Peyer's patch (tissue), 4 donors: ENCODE measurements around the gene PKDCC. TPM values are rescaled to one million over a fixed set of nuclear protein-coding genes. Genes with fewer than 3 reads are reported as not detected.

ENCODE experiments used
- DNase-seq, 3 donors: peaks; one replicate each; pipeline ENCODE4 v3.0.0-alpha.2; 2017 to 2019
- H3K27ac ChIP-seq, 4 donors: fragments of 200-600 bp; sonication (generic); one replicate each; pipeline ENCODE4 v1.5.1; 2016 to 2019
- H3K27me3 ChIP-seq, 2 donors: fragments of 200-600 bp; sonication (generic); one replicate each; pipeline ENCODE4 v1.5.1; 2019
- H3K36me3 ChIP-seq, 3 donors: fragments of 200-600 bp; sonication (generic); one replicate each; pipeline ENCODE4 v1.5.1; 2016 to 2019
- H3K4me1 ChIP-seq, 4 donors: fragments of 200-600 bp; sonication (generic); one replicate each; pipeline ENCODE4 v1.5.1; 2016 to 2019
- H3K4me3 ChIP-seq, 4 donors: fragments of 200-600 bp; sonication (generic); 1 replicate in 3 of 4; 2 replicates in 1 of 4; pipeline ENCODE4 v1.5.1; 2016 to 2019; ENCODE audit warnings: mild to moderate bottlenecking in 1 of 4
- H3K9me3 ChIP-seq, 4 donors: fragments of 200-600 bp; sonication (generic); one replicate each; pipeline ENCODE4 v1.5.1; 2016 to 2019; ENCODE audit warnings: mild to moderate bottlenecking in 1 of 4
- POLR2A ChIP-seq, 2 donors: fragments of 450-650 bp; IDR thresholded peaks; one replicate each; pipeline ENCODE4 v1.5.1; 2017; ENCODE audit warnings: antibody characterized with exemption in 2 of 2, mild to moderate bottlenecking in 2 of 2, moderate library complexity in 2 of 2
- total RNA-seq, 4 donors: library from RNA; depleted of rRNA; stranded (reverse); fragments of >200 nt; gene quantifications; one replicate each; pipeline ENCODE4 v1.1.0, GENCODE V29; 2016
- TF ChIP-seq, protein P1 (sequence below), 6 experiments: fragments of 450-650 bp in 4 of 6; fragments of 200-600 bp in 2 of 6; sonication (generic) in 1 of 6; IDR thresholded peaks; one replicate each; pipeline ENCODE4 v1.5.1; 2017 to 2019; ENCODE audit warnings: antibody characterized with exemption in 6 of 6, mild to moderate bottlenecking in 3 of 6, moderate library complexity in 1 of 6

The PKDCC gene
- total RNA-seq, 4 donors from 2014 or later = 113 to 210 (median 157) TPM

DNA sequence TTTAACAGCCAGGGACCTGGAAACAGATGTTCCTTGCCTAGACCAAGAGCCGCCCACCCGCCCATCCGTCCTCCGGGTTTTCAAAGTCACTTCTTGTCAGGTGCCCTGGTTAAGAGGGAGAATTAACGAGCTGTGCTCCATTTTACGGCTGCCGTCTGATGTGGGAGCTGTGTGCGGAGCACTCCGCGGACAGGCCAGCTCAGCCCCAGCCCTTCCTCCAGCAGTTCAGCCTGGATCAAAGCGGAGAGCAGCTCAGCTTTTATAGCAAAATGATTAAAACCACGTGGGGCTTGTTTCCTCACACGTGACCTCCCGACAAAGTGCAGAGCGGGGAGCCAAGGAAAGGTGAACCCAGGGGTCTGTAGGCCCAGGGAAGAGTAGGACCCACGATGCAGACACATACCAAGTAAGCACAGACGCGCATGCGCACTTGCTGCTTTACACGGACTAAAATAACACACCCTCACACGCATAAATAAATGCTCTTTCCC is 46.1 kb upstream of the PKDCC start:
- Histone ChIP-seq H3K4me1 (no peaks in the 10 kb centered on the region), H3K27me3 (no peaks in the 10 kb centered on the region), H3K9me3 (peaks cover 0 to 9% (median 0%) of the 10 kb centered on the region in 4 donors), H3K27ac (no peak overlapping the region), H3K4me3 (no peak overlapping the region), H3K36me3 (no peaks in the 10 kb centered on the region)
- TF ChIP-seq POLR2A (IDR thresholded peaks at IDR 0.05) = no peak
- TF ChIP-seq, protein P1, sequence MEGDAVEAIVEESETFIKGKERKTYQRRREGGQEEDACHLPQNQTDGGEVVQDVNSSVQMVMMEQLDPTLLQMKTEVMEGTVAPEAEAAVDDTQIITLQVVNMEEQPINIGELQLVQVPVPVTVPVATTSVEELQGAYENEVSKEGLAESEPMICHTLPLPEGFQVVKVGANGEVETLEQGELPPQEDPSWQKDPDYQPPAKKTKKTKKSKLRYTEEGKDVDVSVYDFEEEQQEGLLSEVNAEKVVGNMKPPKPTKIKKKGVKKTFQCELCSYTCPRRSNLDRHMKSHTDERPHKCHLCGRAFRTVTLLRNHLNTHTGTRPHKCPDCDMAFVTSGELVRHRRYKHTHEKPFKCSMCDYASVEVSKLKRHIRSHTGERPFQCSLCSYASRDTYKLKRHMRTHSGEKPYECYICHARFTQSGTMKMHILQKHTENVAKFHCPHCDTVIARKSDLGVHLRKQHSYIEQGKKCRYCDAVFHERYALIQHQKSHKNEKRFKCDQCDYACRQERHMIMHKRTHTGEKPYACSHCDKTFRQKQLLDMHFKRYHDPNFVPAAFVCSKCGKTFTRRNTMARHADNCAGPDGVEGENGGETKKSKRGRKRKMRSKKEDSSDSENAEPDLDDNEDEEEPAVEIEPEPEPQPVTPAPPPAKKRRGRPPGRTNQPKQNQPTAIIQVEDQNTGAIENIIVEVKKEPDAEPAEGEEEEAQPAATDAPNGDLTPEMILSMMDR (IDR thresholded peaks at IDR 0.05) = no peak
- no peak for DNase-seq

DNA sequence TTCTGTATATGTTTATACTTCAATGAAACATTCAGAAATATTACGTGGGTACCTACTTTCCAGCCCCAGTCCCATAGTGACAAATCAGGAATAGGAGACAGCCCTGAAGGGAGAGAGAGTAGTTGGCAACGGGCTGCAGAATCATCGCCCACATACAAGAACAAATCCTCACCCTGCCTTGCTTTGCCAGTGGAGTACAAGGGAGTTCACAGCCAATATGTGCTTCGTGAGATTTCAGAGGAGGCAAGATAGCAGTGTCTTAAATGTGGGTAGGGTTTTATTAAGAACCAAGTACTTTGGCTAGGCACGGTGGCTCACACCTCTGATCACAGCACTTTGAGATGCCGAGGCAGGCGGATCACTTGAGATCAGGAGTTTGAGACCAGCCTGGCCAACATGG is 40.3 kb upstream of the PKDCC start:
- Histone ChIP-seq H3K36me3 (no peaks in the 10 kb centered on the region), H3K27ac (no peak overlapping the region), H3K27me3 (no peaks in the 10 kb centered on the region), H3K4me1 (peaks cover 0 to 5% (median 0%) of the 10 kb centered on the region in 4 donors), H3K4me3 (no peak overlapping the region), H3K9me3 (peaks cover 0 to 9% (median 0%) of the 10 kb centered on the region in 4 donors)
- no peak for DNase-seq
- TF ChIP-seq, protein P1 (IDR thresholded peaks at IDR 0.05) = no peak
- TF ChIP-seq POLR2A (IDR thresholded peaks at IDR 0.05) = no peak

DNA sequence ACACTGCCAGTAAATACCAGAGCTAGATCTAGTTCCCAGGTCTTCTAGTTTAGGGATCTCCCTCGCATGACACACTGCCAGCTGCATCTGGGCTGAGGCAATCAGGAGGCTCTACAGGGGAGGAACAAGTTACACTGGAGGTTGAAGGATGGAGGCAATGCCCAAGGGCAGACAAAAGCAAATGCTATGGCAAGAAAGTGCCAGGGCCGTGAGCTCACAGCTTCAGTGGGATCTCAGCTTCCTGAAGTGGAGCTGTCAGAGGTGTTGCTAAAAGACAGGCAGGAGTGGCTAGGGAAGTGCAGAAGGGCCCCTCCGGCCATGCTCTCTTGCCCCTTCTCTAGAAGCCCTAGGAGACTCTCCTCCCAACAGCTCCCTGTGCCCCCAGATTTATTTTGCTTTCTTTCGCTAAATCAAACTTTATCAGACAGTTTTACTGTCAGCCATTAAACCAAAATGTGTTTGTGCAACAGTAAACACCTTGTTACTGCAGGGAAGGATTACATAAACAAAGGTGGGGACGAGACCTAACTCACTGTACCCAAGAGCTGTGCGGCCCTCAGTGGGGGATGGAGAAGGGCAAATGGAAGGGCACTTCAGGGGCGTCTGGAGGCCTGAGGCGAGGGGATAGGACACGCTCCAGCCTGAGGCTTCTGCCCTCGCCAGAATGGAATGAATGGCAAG is 39.4 kb upstream of the PKDCC start:
- Histone ChIP-seq H3K4me3 (no peak overlapping the region), H3K9me3 (peaks cover 0 to 9% (median 0%) of the 10 kb centered on the region in 4 donors), H3K4me1 (peaks cover 0 to 5% (median 0%) of the 10 kb centered on the region in 4 donors), H3K36me3 (no peaks in the 10 kb centered on the region), H3K27me3 (no peaks in the 10 kb centered on the region), H3K27ac (no peak overlapping the region)
- DNase-seq = no peak
- TF ChIP-seq, protein P1 (IDR thresholded peaks at IDR 0.05) = no peak
- no peak for TF ChIP-seq POLR2A (IDR thresholded peaks at IDR 0.05)

DNA sequence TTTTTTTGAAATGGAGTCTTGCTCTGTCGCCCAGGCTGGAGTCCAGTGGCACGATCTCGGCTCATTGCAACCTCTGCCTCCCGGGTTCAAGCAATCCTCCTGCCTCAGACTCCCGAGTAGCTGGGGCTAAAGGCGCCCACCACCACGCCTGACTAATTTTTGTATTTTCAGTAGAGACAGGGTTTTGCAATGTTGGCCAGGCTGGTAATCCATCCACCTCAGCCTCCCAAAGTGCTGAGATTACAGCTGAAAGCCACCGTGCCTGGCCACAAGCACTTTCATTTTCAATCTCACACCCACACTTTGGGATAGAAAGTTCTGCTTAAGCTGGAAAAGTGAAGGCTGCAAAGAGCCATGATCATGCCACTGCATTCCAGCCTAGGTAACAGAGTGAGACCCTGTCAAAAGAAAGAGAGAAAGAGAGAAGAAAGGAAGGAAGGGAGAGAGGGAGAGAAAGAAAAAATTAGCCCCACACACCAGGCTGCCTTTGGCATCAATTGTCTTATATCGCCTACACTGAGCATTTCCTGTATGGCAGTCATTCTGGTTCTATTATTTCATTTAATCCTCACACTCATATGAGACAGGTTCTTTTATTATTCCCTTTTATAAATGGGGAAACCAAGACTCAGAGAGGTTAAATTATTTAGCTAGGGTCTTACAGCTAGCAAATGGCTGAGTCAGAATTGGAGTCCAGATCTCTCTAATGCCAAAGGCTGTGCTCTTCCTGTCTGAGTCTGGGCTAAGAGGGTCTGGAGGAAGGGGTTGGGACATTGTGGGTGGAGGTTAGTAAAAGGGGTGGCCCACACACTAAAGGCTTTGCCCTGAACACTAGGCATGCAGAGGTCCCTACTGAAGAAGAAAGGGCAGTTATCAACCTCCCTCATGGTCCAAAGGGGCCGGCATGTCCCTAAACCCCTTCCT is 37.9 kb upstream of the PKDCC start:
- TF ChIP-seq, protein P1 (IDR thresholded peaks at IDR 0.05) = no peak
- no peak for TF ChIP-seq POLR2A (IDR thresholded peaks at IDR 0.05)
- Histone ChIP-seq H3K4me3 (peak overlapping the region in 1 of 4 donors; percentile 6), H3K27me3 (no peaks in the 10 kb centered on the region), H3K4me1 (peaks cover 0 to 5% (median 0%) of the 10 kb centered on the region in 4 donors), H3K27ac (no peak overlapping the region), H3K36me3 (no peaks in the 10 kb centered on the region), H3K9me3 (no peaks in the 10 kb centered on the region)
- no peak for DNase-seq

DNA sequence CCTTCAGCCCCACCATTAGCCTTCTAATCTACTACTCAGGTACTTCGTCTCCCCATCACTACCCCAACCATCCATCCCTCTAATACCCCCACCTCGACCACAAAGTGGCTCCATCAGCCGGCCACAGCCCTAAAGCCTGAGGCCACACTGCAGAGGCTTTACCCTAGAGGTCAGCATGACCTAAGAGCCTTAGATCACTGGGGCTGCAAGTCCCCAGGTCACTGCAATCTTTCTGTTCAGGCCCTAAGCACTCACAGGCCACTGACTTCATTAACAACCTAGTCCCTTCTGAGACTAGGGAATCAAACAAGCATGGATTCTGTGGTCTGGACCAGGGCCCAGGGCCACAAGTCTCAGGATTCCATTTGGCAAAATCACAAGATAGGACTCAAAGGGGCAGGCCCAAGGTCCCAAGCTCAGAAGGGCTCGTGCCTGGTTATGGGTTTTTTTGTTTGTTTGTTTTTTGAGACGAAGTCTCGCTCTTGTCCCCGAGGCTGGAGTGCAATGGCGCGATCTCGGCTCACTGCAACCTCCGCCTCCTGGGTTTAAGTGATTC is 37.0 kb upstream of the PKDCC start:
- Histone ChIP-seq H3K4me1 (peaks cover 0 to 5% (median 0%) of the 10 kb centered on the region in 4 donors), H3K27me3 (no peaks in the 10 kb centered on the region), H3K27ac (no peak overlapping the region), H3K4me3 (no peak overlapping the region), H3K9me3 (no peaks in the 10 kb centered on the region), H3K36me3 (no peaks in the 10 kb centered on the region)
- no peak for DNase-seq
- TF ChIP-seq, protein P1 (IDR thresholded peaks at IDR 0.05) = no peak
- TF ChIP-seq POLR2A (IDR thresholded peaks at IDR 0.05) = no peak
